ENCODE results near the gene TIAL1. TPM values are rescaled to one million over a fixed set of nuclear protein-coding genes. Genes with fewer than 3 reads are reported as not detected.
A peak's percentile ranks its signal among the peaks of the same experiment; 100 is the strongest.

Gene TIAL1
- total RNA-seq, 1 donor from 2014 or later: 176 TPM

DNA sequence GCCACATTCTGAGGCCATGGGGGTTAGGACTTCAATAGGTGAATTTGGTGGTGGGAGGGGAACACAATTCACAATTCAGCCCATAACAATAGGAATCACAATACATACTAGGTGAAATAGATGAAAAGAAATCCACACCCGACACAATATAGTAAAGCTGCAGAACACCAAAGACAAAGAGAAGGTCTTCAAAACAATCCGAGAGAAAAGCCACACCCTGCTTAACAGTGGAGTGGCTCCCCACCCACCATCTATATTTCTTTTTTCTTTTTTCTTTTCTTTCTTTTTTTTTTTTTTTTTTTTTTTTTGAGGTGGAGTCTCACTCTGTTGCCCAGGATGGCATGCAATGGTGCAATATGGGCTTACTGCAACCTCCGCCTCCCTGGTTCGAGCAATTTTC is 14.7 kb upstream of the TIAL1 start:
- peaks cover 4% of the 10 kb centered on the region for H3K9me3 Mint-ChIP-seq
- H3K4me1 Mint-ChIP-seq: peaks cover 5% of the 10 kb centered on the region
- H3K4me3 Mint-ChIP-seq: no peak overlapping the region
- no peak for TF ChIP-seq CTCF (conservative IDR thresholded peaks at IDR 0.05)
- H3K27me3 Mint-ChIP-seq (ENCODE audit: low read depth): no peaks in the 10 kb centered on the region
- no peaks in the 10 kb centered on the region for H3K36me3 Mint-ChIP-seq (ENCODE audit: low read depth)
- DNase-seq (ENCODE audit: low read depth, low spot score): no peak
- H3K27ac Mint-ChIP-seq (ENCODE audit: unreplicated experiment): no peak overlapping the region

- Mint-ChIP-seq H3K4me3 (no peak overlapping the region), H3K27ac (ENCODE audit: unreplicated experiment) (no peak overlapping the region), H3K36me3 (ENCODE audit: low read depth) (no peaks in the 10 kb centered on the region), H3K4me1 (peaks cover 5% of the 10 kb centered on the region), H3K9me3 (peaks cover 4% of the 10 kb centered on the region), H3K27me3 (ENCODE audit: low read depth) (no peaks in the 10 kb centered on the region)
- no peak for TF ChIP-seq CTCF (conservative IDR thresholded peaks at IDR 0.05)
- no peak for DNase-seq (ENCODE audit: low read depth, low spot score)
Observed at GRCh38 chr10:119609516-119609915, 12.8 kb upstream of the TIAL1 start.

GRCh38 chr10:119608316-119609155 is 11.8 kb upstream of the TIAL1 start:
- Mint-ChIP-seq H3K36me3 (ENCODE audit: low read depth) (no peaks in the 10 kb centered on the region), H3K4me3 (no peak overlapping the region), H3K4me1 (peaks cover 5% of the 10 kb centered on the region), H3K27me3 (ENCODE audit: low read depth) (no peaks in the 10 kb centered on the region), H3K27ac (ENCODE audit: unreplicated experiment) (no peak overlapping the region), H3K9me3 (peaks cover 4% of the 10 kb centered on the region)
- DNase-seq (ENCODE audit: low read depth, low spot score): peak; percentile 18
- TF ChIP-seq CTCF (conservative IDR thresholded peaks at IDR 0.05): peak; percentile 66

- Mint-ChIP-seq H3K36me3 (ENCODE audit: low read depth) (no peaks in the 10 kb centered on the region), H3K4me3 (no peak overlapping the region), H3K27me3 (ENCODE audit: low read depth) (no peaks in the 10 kb centered on the region), H3K9me3 (no peaks in the 10 kb centered on the region), H3K4me1 (peaks cover 5% of the 10 kb centered on the region), H3K27ac (ENCODE audit: unreplicated experiment) (no peak overlapping the region)
- no peak for DNase-seq (ENCODE audit: low read depth, low spot score)
- TF ChIP-seq CTCF (conservative IDR thresholded peaks at IDR 0.05): no peak
Observed at GRCh38 chr10:119604468-119604867, 7.7 kb upstream of the TIAL1 start.

- no peak for TF ChIP-seq CTCF (conservative IDR thresholded peaks at IDR 0.05)
- no peak overlapping the region for H3K27ac Mint-ChIP-seq (ENCODE audit: unreplicated experiment)
- no peaks in the 10 kb centered on the region for H3K27me3 Mint-ChIP-seq (ENCODE audit: low read depth)
- DNase-seq (ENCODE audit: low read depth, low spot score): no peak
- H3K36me3 Mint-ChIP-seq (ENCODE audit: low read depth): peaks cover 4% of the 10 kb centered on the region
- H3K4me1 Mint-ChIP-seq: peaks cover 9% of the 10 kb centered on the region
- H3K4me3 Mint-ChIP-seq: no peak overlapping the region
- H3K9me3 Mint-ChIP-seq: peaks cover 3% of the 10 kb centered on the region
Observed at GRCh38 chr10:119602241-119603095, 5.7 kb upstream of the TIAL1 start.

Measured in neural crest cell (in vitro differentiated cells).